Fibroblast of villous mesenchyme (primary cell): ENCODE results near the gene CER1. TPM values are rescaled to one million over a fixed set of nuclear protein-coding genes. Genes with fewer than 3 reads are reported as not detected.

Source experiments
- DNase-seq: peaks from one replicate; pipeline ENCODE4 v3.0.0-alpha.2; 2010; ENCODE audit warnings: low read depth
- H3K4me3 ChIP-seq: 2 replicates; pipeline ENCODE4 v1.5.1; 2011; ENCODE audit warnings: low read depth, mild to moderate bottlenecking, low read length
- CTCF ChIP-seq: IDR thresholded peaks from 2 replicates; pipeline ENCODE4 v1.5.1; 2012; ENCODE audit warnings: low read depth, mild to moderate bottlenecking, low read length; ENCODE audit not compliant: insufficient read depth
- total RNA-seq: library from RNA; depleted of rRNA; stranded (reverse); fragments of >200 nt; gene quantifications from 2 replicates; pipeline ENCODE4 v1.2.3, GENCODE V29; 2012

Gene CER1
- total RNA-seq, 1 donor, result not detected

- no peak for DNase-seq
- H3K4me3 ChIP-seq, result no peak overlapping the region
- TF ChIP-seq CTCF, result no peak
Measured at GRCh38 chr9:14747111-14747510, 24.6 kb upstream of the CER1 start.

- no peak for DNase-seq
- TF ChIP-seq CTCF, result no peak
- H3K4me3 ChIP-seq, result no peak overlapping the region
Measured at GRCh38 chr9:14746626-14747025, 24.1 kb upstream of the CER1 start.

- no peak overlapping the region for H3K4me3 ChIP-seq
- DNase-seq, result no peak
- TF ChIP-seq CTCF, result no peak
Measured at GRCh38 chr9:14744768-14745167, 22.2 kb upstream of the CER1 start.

- no peak overlapping the region for H3K4me3 ChIP-seq
- no peak for DNase-seq
- TF ChIP-seq CTCF, result no peak
Measured at GRCh38 chr9:14741369-14741768, 18.8 kb upstream of the CER1 start.

GRCh38 chr9:14733133-14733532 lies 10.6 kb upstream of the CER1 start:
- TF ChIP-seq CTCF, result no peak
- no peak overlapping the region for H3K4me3 ChIP-seq
- DNase-seq, result no peak

GRCh38 chr9:14731294-14731981 lies 8.9 kb upstream of the CER1 start:
- no peak overlapping the region for H3K4me3 ChIP-seq
- TF ChIP-seq CTCF, result no peak
- no peak for DNase-seq

- DNase-seq, result no peak
- TF ChIP-seq CTCF, result no peak
- H3K4me3 ChIP-seq, result no peak overlapping the region
Measured at GRCh38 chr9:14730461-14730898, 7.9 kb upstream of the CER1 start.
